Adipocyte (in vitro differentiated cells): Measurements from ENCODE around the gene DLX1.

Experiments
- DNase-seq: peaks from one replicate; pipeline ENCODE4 v3.0.0-alpha.2; 2015; ENCODE audit warnings: low read depth
- H3K27me3 ChIP-seq: replicated peaks from 2 replicates; pipeline ENCODE4 v1.7.0; 2013; ENCODE audit warnings: mild to moderate bottlenecking, low read length, moderate library complexity; ENCODE audit not compliant: control insufficient read depth, insufficient read depth
- H3K36me3 ChIP-seq: 2 replicates; pipeline ENCODE4 v1.7.0; 2013; ENCODE audit warnings: low read length, mild to moderate bottlenecking, moderate library complexity; ENCODE audit not compliant: control insufficient read depth, insufficient read depth, severe bottlenecking
- H3K4me1 ChIP-seq: 2 replicates; pipeline ENCODE4 v1.7.0; 2013; ENCODE audit warnings: mild to moderate bottlenecking, low read length, moderate library complexity; ENCODE audit not compliant: control insufficient read depth, insufficient read depth
- H3K4me3 ChIP-seq: 2 replicates; pipeline ENCODE4 v1.7.0; 2013; ENCODE audit warnings: mild to moderate bottlenecking, low read length, moderate library complexity
- H3K9ac ChIP-seq: 2 replicates; pipeline ENCODE4 v1.7.0; 2013; ENCODE audit warnings: mild to moderate bottlenecking, low read length, moderate library complexity
- H3K9me3 ChIP-seq: 2 replicates; pipeline ENCODE4 v1.7.0; 2013; ENCODE audit warnings: mild to moderate bottlenecking, low read length, moderate library complexity; ENCODE audit not compliant: control insufficient read depth

Gene DLX1

GRCh38 chr2:172082105-172082943, 3.0 kb upstream of the DLX1 start:
- DNase-seq, result no peak
- Histone ChIP-seq H3K4me1 (peaks cover 11% of the 10 kb centered on the region), H3K36me3 (no peaks in the 10 kb centered on the region), H3K27me3 (peaks cover 61% of the 10 kb centered on the region), H3K9me3 (no peaks in the 10 kb centered on the region), H3K9ac (no peak overlapping the region), H3K4me3 (no peak overlapping the region)

GRCh38 chr2:172082944-172083627, 2.2 kb upstream of the DLX1 start:
- Histone ChIP-seq H3K4me1 (peaks cover 11% of the 10 kb centered on the region), H3K27me3 (peaks cover 69% of the 10 kb centered on the region), H3K36me3 (no peaks in the 10 kb centered on the region), H3K9ac (no peak overlapping the region), H3K9me3 (peaks cover 3% of the 10 kb centered on the region), H3K4me3 (peak overlapping the region; percentile 27)
- peak; percentile 22 for DNase-seq

GRCh38 chr2:172083628-172084394, 1.5 kb upstream of the DLX1 start:
- Histone ChIP-seq H3K4me3 (peak overlapping the region; percentile 27), H3K4me1 (peaks cover 11% of the 10 kb centered on the region), H3K9ac (no peak overlapping the region), H3K36me3 (no peaks in the 10 kb centered on the region), H3K27me3 (peaks cover 76% of the 10 kb centered on the region), H3K9me3 (peaks cover 3% of the 10 kb centered on the region)
- no peak for DNase-seq

DNA sequence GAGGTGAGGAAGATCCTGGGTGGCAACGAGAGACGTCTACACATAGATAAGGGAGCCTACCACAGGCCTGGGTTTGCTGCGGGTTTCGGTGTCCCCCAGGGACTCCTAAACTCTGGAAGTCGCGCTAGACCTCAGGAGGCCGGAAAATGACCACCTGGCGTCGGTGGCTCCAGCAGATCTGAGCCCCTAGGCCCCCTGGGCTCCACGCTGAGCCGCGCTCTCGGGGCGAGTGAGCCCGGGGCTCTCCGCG, 987 bp upstream of the DLX1 start:
- H3K4me3 ChIP-seq, result peak overlapping the region; percentile 75
- H3K36me3 ChIP-seq, result no peaks in the 10 kb centered on the region
- H3K9ac ChIP-seq, result no peak overlapping the region
- peaks cover 11% of the 10 kb centered on the region for H3K4me1 ChIP-seq
- H3K27me3 ChIP-seq, result peaks cover 81% of the 10 kb centered on the region
- DNase-seq, result peak; percentile 43
- H3K9me3 ChIP-seq, result peaks cover 3% of the 10 kb centered on the region

DNA sequence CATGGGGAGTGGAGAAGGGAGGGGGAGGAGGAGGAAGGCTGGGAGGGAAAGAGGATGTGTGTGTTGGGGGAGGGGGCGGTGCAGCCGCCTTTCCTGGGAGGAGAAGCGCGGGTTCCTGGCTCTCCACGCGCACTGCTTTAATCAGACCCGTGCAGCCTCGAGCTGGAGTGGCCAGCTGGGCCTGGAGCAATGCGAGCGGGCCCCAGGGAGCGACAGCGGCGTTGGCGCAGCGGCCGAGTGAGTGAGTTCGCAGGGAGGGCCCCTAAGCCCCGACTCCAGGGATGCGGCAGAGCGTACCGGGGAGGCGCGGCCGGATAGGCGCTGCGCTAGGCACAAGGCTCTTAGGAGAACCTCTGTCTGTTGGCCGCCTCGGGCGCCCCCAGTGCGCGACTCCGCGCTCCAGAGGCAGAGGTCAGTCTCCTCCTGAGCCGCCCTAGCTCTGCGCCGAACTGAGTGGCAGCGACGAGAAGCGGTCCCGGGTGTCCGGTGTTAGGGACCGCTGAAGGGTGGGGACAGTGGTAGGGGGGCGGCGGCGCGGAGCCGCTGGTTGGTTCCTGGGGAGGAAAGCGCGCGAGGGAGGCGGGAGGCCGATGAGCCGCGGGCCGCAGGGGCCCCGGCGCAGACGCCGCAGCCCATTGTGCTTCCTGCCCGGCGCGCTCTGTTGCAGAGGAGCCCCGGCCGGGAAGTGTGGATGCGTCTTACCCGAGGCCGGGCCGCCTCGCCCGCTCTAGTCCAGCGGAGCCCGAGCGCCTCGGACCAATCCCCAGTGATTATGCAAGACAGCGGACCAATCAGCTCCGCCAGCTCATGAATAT, 455 bp upstream of the DLX1 start:
- DNase-seq, result peak; percentile 99
- H3K9ac ChIP-seq, result peak overlapping the region; percentile 26
- H3K9me3 ChIP-seq, result peaks cover 3% of the 10 kb centered on the region
- H3K36me3 ChIP-seq, result no peaks in the 10 kb centered on the region
- H3K27me3 ChIP-seq, result peaks cover 87% of the 10 kb centered on the region
- H3K4me1 ChIP-seq, result peaks cover 11% of the 10 kb centered on the region
- peak overlapping the region; percentile 75 for H3K4me3 ChIP-seq

DNA sequence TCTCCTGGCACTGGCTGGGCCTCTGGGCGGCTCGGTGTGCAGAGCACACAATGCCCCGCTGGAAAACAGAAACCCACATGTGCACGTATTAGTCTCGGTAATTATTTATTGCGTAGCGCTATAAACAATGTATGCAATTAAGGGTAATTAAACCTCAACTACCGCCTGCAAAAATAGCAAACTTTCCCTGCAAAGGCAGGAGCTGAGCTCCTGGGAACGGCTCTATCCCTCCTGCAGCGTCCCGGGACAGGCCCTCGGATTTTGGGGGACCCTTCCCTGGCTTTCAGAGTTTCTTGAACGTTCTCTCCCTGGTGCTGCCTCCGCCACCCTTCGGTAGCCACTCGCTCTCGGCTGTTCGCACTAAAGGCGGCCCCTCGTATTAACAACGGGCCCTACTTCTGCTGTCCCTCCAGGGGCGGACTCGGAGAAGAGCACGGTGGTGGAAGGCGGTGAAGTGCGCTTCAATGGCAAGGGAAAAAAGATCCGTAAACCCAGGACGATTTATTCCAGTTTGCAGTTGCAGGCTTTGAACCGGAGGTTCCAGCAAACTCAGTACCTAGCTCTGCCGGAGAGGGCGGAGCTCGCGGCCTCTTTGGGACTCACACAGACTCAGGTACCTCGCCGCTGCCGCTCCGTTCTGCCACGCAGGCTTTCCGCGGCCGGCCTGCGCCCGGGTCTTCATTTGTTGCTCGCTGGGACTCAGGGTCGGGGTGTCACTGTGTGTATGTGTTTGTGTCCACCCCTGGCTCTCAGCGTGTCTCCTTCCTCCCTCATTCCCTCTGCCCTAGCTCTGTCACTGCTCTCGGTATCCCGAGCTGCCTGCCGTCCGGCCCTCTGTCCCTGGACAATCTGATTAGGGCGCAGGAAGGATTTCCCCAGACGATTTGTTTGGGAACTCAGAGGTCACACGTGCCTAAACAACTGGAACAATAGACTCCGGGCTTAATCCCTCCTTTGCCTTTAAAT, 1.2 kb downstream of the DLX1 start:
- Histone ChIP-seq H3K9me3 (peaks cover 3% of the 10 kb centered on the region), H3K27me3 (peaks cover 90% of the 10 kb centered on the region), H3K36me3 (no peaks in the 10 kb centered on the region), H3K4me1 (peaks cover 11% of the 10 kb centered on the region), H3K9ac (no peak overlapping the region), H3K4me3 (no peak overlapping the region)
- DNase-seq, result peak; percentile 58

DNA sequence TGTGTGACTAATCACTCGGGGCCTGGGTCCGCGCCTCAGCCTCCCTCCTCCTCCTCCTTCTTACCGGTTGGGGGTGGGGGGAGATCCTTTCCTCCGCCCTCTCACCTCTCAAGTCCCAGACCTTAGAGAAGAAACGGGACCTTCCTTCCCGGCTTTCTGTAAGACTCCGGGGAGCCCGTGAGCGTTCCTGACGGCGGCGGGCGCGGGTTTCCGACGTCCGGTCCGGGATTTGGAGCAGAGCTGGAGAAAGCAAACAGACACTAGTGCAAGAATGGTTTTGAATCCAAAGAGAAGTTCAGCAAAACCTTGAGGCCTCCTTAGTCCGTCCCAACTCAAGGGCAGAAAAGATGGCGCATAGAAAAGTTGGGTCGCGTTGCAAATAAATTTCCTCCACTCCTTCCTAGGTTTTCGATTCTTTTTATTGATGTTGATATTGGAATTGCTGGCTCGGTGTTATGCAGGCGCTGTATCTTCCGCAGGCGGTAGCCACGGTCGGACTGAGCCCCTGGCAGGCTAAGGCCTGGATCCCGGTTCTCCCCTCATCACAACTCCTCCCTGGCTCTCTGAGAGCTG, 2.0 kb downstream of the DLX1 start:
- DNase-seq, result no peak
- Histone ChIP-seq H3K27me3 (peaks cover 90% of the 10 kb centered on the region), H3K9ac (no peak overlapping the region), H3K36me3 (no peaks in the 10 kb centered on the region), H3K9me3 (peaks cover 3% of the 10 kb centered on the region), H3K4me1 (peaks cover 11% of the 10 kb centered on the region), H3K4me3 (no peak overlapping the region)

GRCh38 chr2:172087780-172088244, 2.5 kb downstream of the DLX1 start:
- peaks cover 90% of the 10 kb centered on the region for H3K27me3 ChIP-seq
- DNase-seq, result no peak
- no peaks in the 10 kb centered on the region for H3K36me3 ChIP-seq
- peaks cover 3% of the 10 kb centered on the region for H3K9me3 ChIP-seq
- peaks cover 11% of the 10 kb centered on the region for H3K4me1 ChIP-seq
- H3K4me3 ChIP-seq, result no peak overlapping the region
- H3K9ac ChIP-seq, result no peak overlapping the region

GRCh38 chr2:172088245-172089004, 3.1 kb downstream of the DLX1 start:
- no peak overlapping the region for H3K4me3 ChIP-seq
- no peak overlapping the region for H3K9ac ChIP-seq
- H3K9me3 ChIP-seq, result peaks cover 3% of the 10 kb centered on the region
- H3K27me3 ChIP-seq, result peaks cover 90% of the 10 kb centered on the region
- no peak for DNase-seq
- no peaks in the 10 kb centered on the region for H3K36me3 ChIP-seq
- peaks cover 5% of the 10 kb centered on the region for H3K4me1 ChIP-seq
